HL-60 (cell line): ENCODE data around the gene GBX1.

Source experiments
- CTCF ChIP-seq: IDR thresholded peaks from one replicate; pipeline ENCODE4 v1.5.1; 2011; ENCODE audit warnings: low read length, control low read depth, inconsistent platforms; ENCODE audit not compliant: insufficient read depth
- GABPA ChIP-seq: IDR thresholded peaks from 2 replicates; pipeline ENCODE4 v1.6.1; 2012; ENCODE audit warnings: low read depth
- POLR2AphosphoS5 ChIP-seq: IDR thresholded peaks from 2 replicates; pipeline ENCODE4 v1.6.1; 2012; ENCODE audit warnings: low read depth
- TF ChIP-seq, protein P1 (sequence below): IDR thresholded peaks from 2 replicates; pipeline ENCODE4 v1.6.1; 2012; ENCODE audit warnings: low read depth; ENCODE audit not compliant: insufficient replicate concordance

DNA sequence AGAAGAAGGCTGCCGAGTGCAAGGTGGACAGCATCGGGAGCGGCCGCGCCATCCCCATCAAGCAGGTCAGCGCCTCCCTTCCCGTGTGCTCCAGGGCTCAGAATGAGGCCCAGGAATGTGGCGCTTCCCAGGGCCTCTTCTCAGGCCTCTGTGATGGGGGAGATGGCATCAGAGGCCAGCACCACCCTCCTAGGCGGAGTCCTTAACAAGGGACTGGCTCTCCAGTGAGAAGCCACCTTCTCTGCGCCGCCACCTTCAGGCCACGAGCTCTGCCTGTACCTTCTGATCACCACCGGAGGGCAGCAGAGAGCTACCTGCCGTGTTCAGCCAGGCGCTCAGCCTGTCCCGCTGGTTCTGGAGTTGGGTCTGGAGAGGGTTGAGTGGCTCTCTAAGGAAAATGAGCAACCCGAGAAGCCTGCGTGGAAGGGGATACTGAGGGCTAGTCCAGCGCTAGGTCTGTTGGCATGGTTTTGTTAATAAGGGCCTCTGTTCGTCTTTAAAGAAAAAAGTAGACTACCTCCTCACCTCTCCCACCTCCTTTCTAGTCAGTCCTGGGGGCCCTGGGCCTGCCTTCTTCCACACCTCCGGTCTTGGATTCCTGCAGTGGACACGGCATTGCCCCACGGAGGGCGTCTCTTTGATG, 43.6 kb downstream of the GBX1 start:
- TF ChIP-seq CTCF, result peak; percentile 99
- no peak for TF ChIP-seq POLR2AphosphoS5
- TF ChIP-seq, protein P1, sequence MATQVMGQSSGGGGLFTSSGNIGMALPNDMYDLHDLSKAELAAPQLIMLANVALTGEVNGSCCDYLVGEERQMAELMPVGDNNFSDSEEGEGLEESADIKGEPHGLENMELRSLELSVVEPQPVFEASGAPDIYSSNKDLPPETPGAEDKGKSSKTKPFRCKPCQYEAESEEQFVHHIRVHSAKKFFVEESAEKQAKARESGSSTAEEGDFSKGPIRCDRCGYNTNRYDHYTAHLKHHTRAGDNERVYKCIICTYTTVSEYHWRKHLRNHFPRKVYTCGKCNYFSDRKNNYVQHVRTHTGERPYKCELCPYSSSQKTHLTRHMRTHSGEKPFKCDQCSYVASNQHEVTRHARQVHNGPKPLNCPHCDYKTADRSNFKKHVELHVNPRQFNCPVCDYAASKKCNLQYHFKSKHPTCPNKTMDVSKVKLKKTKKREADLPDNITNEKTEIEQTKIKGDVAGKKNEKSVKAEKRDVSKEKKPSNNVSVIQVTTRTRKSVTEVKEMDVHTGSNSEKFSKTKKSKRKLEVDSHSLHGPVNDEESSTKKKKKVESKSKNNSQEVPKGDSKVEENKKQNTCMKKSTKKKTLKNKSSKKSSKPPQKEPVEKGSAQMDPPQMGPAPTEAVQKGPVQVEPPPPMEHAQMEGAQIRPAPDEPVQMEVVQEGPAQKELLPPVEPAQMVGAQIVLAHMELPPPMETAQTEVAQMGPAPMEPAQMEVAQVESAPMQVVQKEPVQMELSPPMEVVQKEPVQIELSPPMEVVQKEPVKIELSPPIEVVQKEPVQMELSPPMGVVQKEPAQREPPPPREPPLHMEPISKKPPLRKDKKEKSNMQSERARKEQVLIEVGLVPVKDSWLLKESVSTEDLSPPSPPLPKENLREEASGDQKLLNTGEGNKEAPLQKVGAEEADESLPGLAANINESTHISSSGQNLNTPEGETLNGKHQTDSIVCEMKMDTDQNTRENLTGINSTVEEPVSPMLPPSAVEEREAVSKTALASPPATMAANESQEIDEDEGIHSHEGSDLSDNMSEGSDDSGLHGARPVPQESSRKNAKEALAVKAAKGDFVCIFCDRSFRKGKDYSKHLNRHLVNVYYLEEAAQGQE, result no peak
- no peak for TF ChIP-seq GABPA
